ENCODE measurements around the gene ATXN1. TPM values are rescaled to one million over a fixed set of nuclear protein-coding genes. Genes with fewer than 3 reads are reported as not detected.

Gene ATXN1
- total RNA-seq, 4 donors from 2014 or later, result 38.7 to 78.3 (median 62.6) TPM

GRCh38 chr6:16285467-16286150 lies 475.7 kb downstream of the ATXN1 start:
- WGBS, 2 donors (ENCODE audit: low coverage in 1 of 2), result 83% methylated on average over 2 of the region's 11 CpGs; no CpG with 5 or more reads in 1 of the 2 donors
- ATAC-seq, result no peak
- Histone ChIP-seq H3K36me3 (peaks cover 0 to 40% of the 10 kb centered on the region in 2 donors), H3K27ac (no peak overlapping the region), H3K9me3 (no peaks in the 10 kb centered on the region), H3K27me3 (no peaks in the 10 kb centered on the region), H3K4me3 (no peak overlapping the region), H3K4me1 (no peaks in the 10 kb centered on the region)
- no peak for TF ChIP-seq CTCF (IDR thresholded peaks at IDR 0.05)
- no peak for TF ChIP-seq POLR2AphosphoS5 (IDR thresholded peaks at IDR 0.05)
- no peak for TF ChIP-seq EP300 (IDR thresholded peaks at IDR 0.05)
- no peak for TF ChIP-seq POLR2A (IDR thresholded peaks at IDR 0.05)

GRCh38 chr6:16284472-16284871 lies 476.8 kb downstream of the ATXN1 start:
- H3K4me1 ChIP-seq, result no peaks in the 10 kb centered on the region
- H3K36me3 ChIP-seq, result peaks cover 0 to 42% of the 10 kb centered on the region in 2 donors
- WGBS, 2 donors (ENCODE audit: low coverage in 1 of 2), result 93 to 100% methylated on average over 3 to 5 of the region's 14 CpGs
- H3K4me3 ChIP-seq, result no peak overlapping the region
- no peak for ATAC-seq
- no peak overlapping the region for H3K27ac ChIP-seq
- H3K9me3 ChIP-seq, result no peaks in the 10 kb centered on the region
- TF ChIP-seq POLR2A (IDR thresholded peaks at IDR 0.05), result no peak
- no peak for TF ChIP-seq EP300 (IDR thresholded peaks at IDR 0.05)
- TF ChIP-seq CTCF (IDR thresholded peaks at IDR 0.05), result no peak
- TF ChIP-seq POLR2AphosphoS5 (IDR thresholded peaks at IDR 0.05), result no peak
- no peaks in the 10 kb centered on the region for H3K27me3 ChIP-seq

- no peaks in the 10 kb centered on the region for H3K9me3 ChIP-seq
- 93 to 96% methylated on average over 4 of the region's 4 CpGs for WGBS, 2 donors (ENCODE audit: low coverage in 1 of 2)
- no peak overlapping the region for H3K4me3 ChIP-seq
- ATAC-seq, result no peak
- peaks cover 0 to 15% (median 7%) of the 10 kb centered on the region in 3 donors for H3K4me1 ChIP-seq
- H3K36me3 ChIP-seq, result peaks cover 0 to 52% of the 10 kb centered on the region in 2 donors
- no peaks in the 10 kb centered on the region for H3K27me3 ChIP-seq
- TF ChIP-seq POLR2A (IDR thresholded peaks at IDR 0.05) (no peak), EP300 (IDR thresholded peaks at IDR 0.05) (no peak), POLR2AphosphoS5 (IDR thresholded peaks at IDR 0.05) (no peak), CTCF (IDR thresholded peaks at IDR 0.05) (no peak)
- H3K27ac ChIP-seq, result no peak overlapping the region
Measured at GRCh38 chr6:16282370-16282769, 478.9 kb downstream of the ATXN1 start.

- Histone ChIP-seq H3K4me3 (no peak overlapping the region), H3K36me3 (peaks cover 0 to 56% of the 10 kb centered on the region in 2 donors), H3K27me3 (no peaks in the 10 kb centered on the region), H3K27ac (no peak overlapping the region), H3K9me3 (no peaks in the 10 kb centered on the region), H3K4me1 (peaks cover 0 to 27% (median 12%) of the 10 kb centered on the region in 3 donors)
- TF ChIP-seq CTCF (IDR thresholded peaks at IDR 0.05), result no peak
- TF ChIP-seq EP300 (IDR thresholded peaks at IDR 0.05), result no peak
- no peak for ATAC-seq
- 97 to 100% methylated on average over 1 to 3 of the region's 5 CpGs for WGBS, 2 donors (ENCODE audit: low coverage in 1 of 2)
Measured at GRCh38 chr6:16279243-16279642, 482.0 kb downstream of the ATXN1 start.

- no peaks in the 10 kb centered on the region for H3K9me3 ChIP-seq
- H3K4me3 ChIP-seq, result no peak overlapping the region
- no peaks in the 10 kb centered on the region for H3K27me3 ChIP-seq
- TF ChIP-seq CTCF (IDR thresholded peaks at IDR 0.05), result no peak
- TF ChIP-seq POLR2AphosphoS5 (IDR thresholded peaks at IDR 0.05), result no peak
- TF ChIP-seq EP300 (IDR thresholded peaks at IDR 0.05), result no peak
- TF ChIP-seq POLR2A (IDR thresholded peaks at IDR 0.05), result no peak
- peaks cover 0 to 53% of the 10 kb centered on the region in 2 donors for H3K36me3 ChIP-seq
- no peak overlapping the region for H3K27ac ChIP-seq
- H3K4me1 ChIP-seq, result peaks cover 0 to 27% (median 12%) of the 10 kb centered on the region in 3 donors
- ATAC-seq, result no peak
- no CpG with 5 or more reads among the region's 9 CpGs for WGBS, 2 donors (ENCODE audit: low coverage in 1 of 2)
Measured at GRCh38 chr6:16278750-16279149, 482.5 kb downstream of the ATXN1 start.

Measured in gastroesophageal sphincter (tissue), 4 donors.